ENCODE data around the gene PTPRD. TPM values are rescaled to one million over a fixed set of nuclear protein-coding genes. Genes with fewer than 3 reads are reported as not detected.

Gene PTPRD
- total RNA-seq, 1 experiment from 2014 or later: 69.6 TPM

- no peak for TF ChIP-seq USF2 (CRISPR knock-in tag; IDR thresholded peaks at IDR 0.05)
- TF ChIP-seq ELF4 (CRISPR knock-in tag; IDR thresholded peaks at IDR 0.05; ENCODE audit: low read depth): no peak
- TF ChIP-seq JAZF1 (CRISPR knock-in tag; IDR thresholded peaks at IDR 0.05): no peak
- TF ChIP-seq RELA (CRISPR knock-in tag; IDR thresholded peaks at IDR 0.05; ENCODE audit: borderline replicate concordance): no peak
- TF ChIP-seq ARID4B (CRISPR knock-in tag; IDR thresholded peaks at IDR 0.05; ENCODE audit: borderline replicate concordance): no peak
- no peak for TF ChIP-seq ZNF121 (CRISPR knock-in tag; IDR thresholded peaks at IDR 0.05)
- no peak for TF ChIP-seq ZNF396 (CRISPR knock-in tag; IDR thresholded peaks at IDR 0.05; ENCODE audit: borderline replicate concordance)
Measured at GRCh38 chr9:9212963-9213362, 1399.8 kb downstream of the PTPRD start (continued).

GRCh38 chr9:9202276-9202675 is 1410.5 kb downstream of the PTPRD start:
- Mint-ChIP-seq H3K27ac (no peak overlapping the region), H3K36me3 (no peaks in the 10 kb centered on the region), H3K4me3 (no peak overlapping the region), H3K9me3 (no peaks in the 10 kb centered on the region), H3K4me1 (peaks cover 12% of the 10 kb centered on the region), H3K27me3 (ENCODE audit: low read depth) (no peaks in the 10 kb centered on the region)
- ATAC-seq (no peak), DNase-seq (ENCODE audit: low spot score) (no peak)
- TF ChIP-seq GABPB1 (CRISPR knock-in tag; IDR thresholded peaks at IDR 0.05) (no peak), ATF6 (CRISPR knock-in tag; IDR thresholded peaks at IDR 0.05) (no peak), MXD4 (CRISPR knock-in tag; IDR thresholded peaks at IDR 0.05; ENCODE audit: borderline replicate concordance) (no peak), ELF4 (CRISPR knock-in tag; IDR thresholded peaks at IDR 0.05; ENCODE audit: low read depth) (no peak), ZNF121 (CRISPR knock-in tag; IDR thresholded peaks at IDR 0.05) (no peak), CTCF (IDR thresholded peaks at IDR 0.05) (no peak), ZMAT4 (CRISPR knock-in tag; IDR thresholded peaks at IDR 0.05) (no peak), ZNF423 (CRISPR knock-in tag; IDR thresholded peaks at IDR 0.05) (no peak)
- ChIA-PET POLR2A (no interaction called here), CTCF (no interaction called here)

- no peak for DNase-seq (ENCODE audit: low spot score)
- Mint-ChIP-seq H3K4me3 (no peak overlapping the region), H3K36me3 (no peaks in the 10 kb centered on the region), H3K27me3 (ENCODE audit: low read depth) (no peaks in the 10 kb centered on the region), H3K4me1 (no peaks in the 10 kb centered on the region), H3K9me3 (no peaks in the 10 kb centered on the region; the same call in 1 of the 2 replicates), H3K27ac (no peak overlapping the region)
- no peak for TF ChIP-seq ZNF416 (CRISPR knock-in tag; IDR thresholded peaks at IDR 0.05)
- no peak for TF ChIP-seq NFYB (CRISPR knock-in tag; conservative IDR thresholded peaks at IDR 0.05; ENCODE audit: low read depth)
- no peak for TF ChIP-seq EMX1 (CRISPR knock-in tag; IDR thresholded peaks at IDR 0.05)
- CTCF ChIA-PET: no interaction called here
- no peak for ATAC-seq
- POLR2A ChIA-PET: no interaction called here
Measured at GRCh38 chr9:9186086-9186485, 1426.7 kb downstream of the PTPRD start.
